OCI-LY7 (cell line): Measurements from ENCODE around the gene AARS2. TPM values are rescaled to one million over a fixed set of nuclear protein-coding genes. Genes with fewer than 3 reads are reported as not detected.
"Not testable (repeated sequence)": the region's sequence is repeated elsewhere in the genome, so short reads cannot be mapped to it uniquely, and the experiment has no call there.

Experiments
- BruUV-seq: library from RNA; stranded (reverse); fragments of 400-500 nt; replicated peaks from 2 replicates; lab custom pipeline; 2021; lab: Mats Ljungman, UMichigan
- CTCF ChIA-PET: fragments of 300-600 bp; sonication (Branson Sonifier 250); formaldehyde crosslinking; loops from one replicate; lab custom pipeline; 2022; ENCODE audit warnings: antibody characterized with exemption; ENCODE audit not compliant: unreplicated experiment; lab: Charles Lee
- POLR2A ChIA-PET: fragments of 300-600 bp; sonication (Branson Sonifier 250); formaldehyde crosslinking; loops from one replicate; lab custom pipeline; 2022; ENCODE audit warnings: antibody characterized with exemption; lab: Charles Lee
- DNase-seq: peaks from one replicate; pipeline ENCODE4 v3.0.0-alpha.2; 2015; ENCODE audit warnings: low spot score
- H2AFZ ChIP-seq: fragments of 200-600 bp; sonication (generic), shearing (Covaris generic); 2 replicates; pipeline ENCODE4 v1.6.1; 2014; ENCODE audit warnings: mild to moderate bottlenecking, antibody characterized with exemption, low read length, moderate library complexity
- H3K27ac ChIP-seq: fragments of 200-600 bp; sonication (generic); 2 replicates; pipeline ENCODE4 v1.5.1; 2014; ENCODE audit warnings: mixed run types, low read depth, mild to moderate bottlenecking, moderate library complexity, low read length, inconsistent platforms; ENCODE audit not compliant: poor library complexity, severe bottlenecking
- H3K36me3 ChIP-seq: fragments of 200-600 bp; sonication (generic); 2 replicates; pipeline ENCODE4 v1.6.1; 2014; ENCODE audit warnings: mild to moderate bottlenecking, antibody characterized with exemption, low read length, moderate library complexity, mixed read lengths; ENCODE audit not compliant: insufficient read depth
- H3K4me1 ChIP-seq: fragments of 200-600 bp; sonication (generic); 2 replicates; pipeline ENCODE4 v1.5.1; 2014; ENCODE audit warnings: mild to moderate bottlenecking, low read length; ENCODE audit not compliant: insufficient read depth, poor library complexity, severe bottlenecking
- H3K4me2 ChIP-seq: fragments of 200-600 bp; sonication (generic); 2 replicates; pipeline ENCODE4 v1.6.1; 2014; ENCODE audit warnings: mild to moderate bottlenecking, low read length
- H3K4me3 ChIP-seq: fragments of 200-600 bp; sonication (generic); 2 replicates; pipeline ENCODE4 v1.5.1; 2014; ENCODE audit warnings: mild to moderate bottlenecking, low read depth, low read length; ENCODE audit not compliant: poor library complexity, severe bottlenecking
- H3K79me2 ChIP-seq: fragments of 200-600 bp; sonication (generic); 2 replicates; pipeline ENCODE4 v1.6.1; 2016; ENCODE audit warnings: low read depth, mild to moderate bottlenecking, low read length, moderate library complexity, mixed read lengths; ENCODE audit not compliant: insufficient read depth
- H3K9me2 ChIP-seq: fragments of 200-600 bp; sonication (generic); 2 replicates; pipeline ENCODE4 v1.6.1; 2016; ENCODE audit warnings: mild to moderate bottlenecking, low read length, mixed read lengths; ENCODE audit not compliant: insufficient read depth
- H3K9me3 ChIP-seq: fragments of 200-600 bp; sonication (generic); 2 replicates; pipeline ENCODE4 v1.6.1; 2014; ENCODE audit warnings: mild to moderate bottlenecking, mixed run types, low read length, mixed read lengths
- H4K20me1 ChIP-seq: fragments of 200-600 bp; sonication (generic); 2 replicates; pipeline ENCODE4 v1.6.1; 2014; ENCODE audit warnings: mild to moderate bottlenecking, antibody characterized with exemption, low read length, moderate library complexity, mixed read lengths; ENCODE audit not compliant: insufficient read depth
- EZH2phosphoT487 ChIP-seq: fragments of 200-600 bp; sonication (generic); IDR thresholded peaks from 2 replicates; pipeline ENCODE4 v1.6.1; 2018; ENCODE audit warnings: low read depth, borderline replicate concordance, mild to moderate bottlenecking, mixed run types, antibody characterized with exemption, low read length, moderate library complexity, mixed read lengths
- intact Hi-C: fragments of 100-400 bp; cut with micrococcal nuclease; formaldehyde crosslinking; loops from one replicate; pipeline ENCODE4 v1.10.0; 2022; ENCODE audit not compliant: unreplicated experiment
- total RNA-seq, 2 experiments: library from RNA; depleted of rRNA in 1 of 2; stranded (reverse); fragments of >200 nt in 1 of 2; shearing (Covaris generic) in 1 of 2; gene quantifications; 2 replicates each; pipeline ENCODE4 v1.2.3, GENCODE V29; 2014 to 2022
- TF ChIP-seq, protein P1 (sequence below): fragments of 200-600 bp; sonication (generic); conservative IDR thresholded peaks from 2 replicates; pipeline ENCODE4 v1.5.1; 2014; ENCODE audit warnings: mild to moderate bottlenecking, antibody characterized with exemption, low read length, moderate library complexity, mixed read lengths

AARS2 gene
- total RNA-seq, 2 experiments from 2014 or later, result 20.7 to 22.0 TPM

DNA sequence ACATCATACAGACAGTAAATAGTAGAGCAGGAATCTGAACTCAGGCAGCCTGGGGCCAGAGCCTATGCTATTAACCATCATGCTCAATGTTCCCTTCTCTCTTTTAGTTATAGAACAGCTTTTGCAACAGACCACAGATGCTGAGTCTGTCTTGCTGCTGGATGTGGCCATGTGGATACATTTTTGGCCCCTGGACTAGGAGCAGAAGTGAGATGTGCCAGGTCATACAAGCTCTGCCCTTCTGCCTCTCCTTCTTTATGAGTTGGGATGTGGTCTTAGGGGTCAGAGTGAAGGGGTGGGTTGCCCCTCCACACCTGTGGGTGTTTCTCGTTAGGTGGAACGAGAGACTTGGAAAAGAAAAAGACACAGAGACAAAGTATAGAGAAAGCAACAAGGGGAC lies 14.6 kb upstream of the AARS2 start:
- Histone ChIP-seq H3K4me2 (no peak overlapping the region), H3K36me3 (no peaks in the 10 kb centered on the region), H3K4me3 (no peak overlapping the region), H3K9me3 (no peaks in the 10 kb centered on the region), H4K20me1 (no peaks in the 10 kb centered on the region), H3K27ac (no peak overlapping the region), H3K4me1 (no peaks in the 10 kb centered on the region), H3K79me2 (no peaks in the 10 kb centered on the region), H3K9me2 (no peaks in the 10 kb centered on the region), H2AFZ (no peak overlapping the region)
- DNase-seq, result no peak
- BruUV-seq, result no TSS peak
- ChIA-PET POLR2A (no interaction called here), CTCF (no interaction called here)
- TF ChIP-seq, protein P1, sequence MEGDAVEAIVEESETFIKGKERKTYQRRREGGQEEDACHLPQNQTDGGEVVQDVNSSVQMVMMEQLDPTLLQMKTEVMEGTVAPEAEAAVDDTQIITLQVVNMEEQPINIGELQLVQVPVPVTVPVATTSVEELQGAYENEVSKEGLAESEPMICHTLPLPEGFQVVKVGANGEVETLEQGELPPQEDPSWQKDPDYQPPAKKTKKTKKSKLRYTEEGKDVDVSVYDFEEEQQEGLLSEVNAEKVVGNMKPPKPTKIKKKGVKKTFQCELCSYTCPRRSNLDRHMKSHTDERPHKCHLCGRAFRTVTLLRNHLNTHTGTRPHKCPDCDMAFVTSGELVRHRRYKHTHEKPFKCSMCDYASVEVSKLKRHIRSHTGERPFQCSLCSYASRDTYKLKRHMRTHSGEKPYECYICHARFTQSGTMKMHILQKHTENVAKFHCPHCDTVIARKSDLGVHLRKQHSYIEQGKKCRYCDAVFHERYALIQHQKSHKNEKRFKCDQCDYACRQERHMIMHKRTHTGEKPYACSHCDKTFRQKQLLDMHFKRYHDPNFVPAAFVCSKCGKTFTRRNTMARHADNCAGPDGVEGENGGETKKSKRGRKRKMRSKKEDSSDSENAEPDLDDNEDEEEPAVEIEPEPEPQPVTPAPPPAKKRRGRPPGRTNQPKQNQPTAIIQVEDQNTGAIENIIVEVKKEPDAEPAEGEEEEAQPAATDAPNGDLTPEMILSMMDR, result no peak
- no peak for TF ChIP-seq EZH2phosphoT487
- intact Hi-C loops, result no loop called here

DNA sequence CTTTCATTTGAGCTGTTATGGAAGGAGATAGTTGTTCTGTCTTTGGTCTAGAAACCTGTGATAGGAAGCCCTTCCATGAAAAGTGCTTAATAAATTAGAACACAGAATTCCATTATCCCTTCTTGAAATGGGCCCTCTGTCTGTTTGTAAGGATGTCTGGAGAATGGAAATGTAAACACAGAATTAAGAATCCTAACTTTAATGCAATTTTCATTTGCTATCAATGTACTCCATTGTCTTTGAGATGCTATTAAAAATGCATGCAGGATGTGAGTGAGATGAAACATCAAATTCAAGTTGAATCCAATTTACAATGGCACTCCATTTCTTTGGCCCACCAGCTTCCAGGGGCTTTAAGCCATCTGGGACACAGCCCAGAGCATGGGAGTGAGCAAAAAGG lies 13.9 kb upstream of the AARS2 start:
- H3K36me3 ChIP-seq, result no peaks in the 10 kb centered on the region
- TF ChIP-seq EZH2phosphoT487, result no peak
- TF ChIP-seq, protein P1, result no peak
- CTCF ChIA-PET, result no interaction called here
- H3K27ac ChIP-seq, result no peak overlapping the region
- H3K4me1 ChIP-seq, result no peaks in the 10 kb centered on the region
- no TSS peak for BruUV-seq
- no peaks in the 10 kb centered on the region for H3K9me2 ChIP-seq
- POLR2A ChIA-PET, result interaction anchor here (1.1 kb wide), 1 partner anchor 172 kb away, joined by 3 read pairs; no protein-coding TSS in a partner anchor
- H3K79me2 ChIP-seq, result no peaks in the 10 kb centered on the region
- no peak overlapping the region for H3K4me2 ChIP-seq
- H4K20me1 ChIP-seq, result no peaks in the 10 kb centered on the region
- H3K4me3 ChIP-seq, result no peak overlapping the region
- no peak overlapping the region for H2AFZ ChIP-seq
- no peak for DNase-seq
- no peaks in the 10 kb centered on the region for H3K9me3 ChIP-seq
- intact Hi-C loops, result no loop called here

DNA sequence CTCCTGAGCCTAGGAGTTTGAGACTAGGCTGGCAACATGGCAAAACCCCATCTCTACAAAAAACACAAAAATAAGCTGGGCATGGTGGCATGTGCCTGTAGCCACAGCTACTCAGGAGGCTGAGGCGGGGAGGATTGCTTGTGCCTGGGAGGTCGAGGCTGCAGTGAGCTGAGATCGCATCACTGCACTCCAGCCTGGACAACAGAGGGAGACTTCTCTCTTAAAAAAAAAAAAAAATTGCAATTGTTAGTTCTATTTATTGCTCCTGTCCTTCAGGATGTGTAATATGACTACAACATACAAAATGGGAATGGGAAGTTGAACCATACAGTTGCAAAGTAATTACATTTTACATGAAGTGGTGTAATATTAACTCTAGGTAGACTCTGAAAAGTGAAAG lies 8.1 kb upstream of the AARS2 start:
- no peaks in the 10 kb centered on the region for H3K9me2 ChIP-seq
- TF ChIP-seq, protein P1, result no peak
- no peak for TF ChIP-seq EZH2phosphoT487
- H4K20me1 ChIP-seq, result no peaks in the 10 kb centered on the region
- no peak overlapping the region for H2AFZ ChIP-seq
- no peak overlapping the region for H3K4me3 ChIP-seq
- H3K36me3 ChIP-seq, result no peaks in the 10 kb centered on the region
- no peaks in the 10 kb centered on the region for H3K4me1 ChIP-seq
- DNase-seq, result no peak
- no peak overlapping the region for H3K4me2 ChIP-seq
- H3K27ac ChIP-seq, result no peak overlapping the region
- ChIA-PET POLR2A (interaction anchor here (0.6 kb wide), 1 partner anchor 57 kb away, joined by 3 read pairs; no protein-coding TSS in a partner anchor), CTCF (no interaction called here)
- intact Hi-C loops, result no loop called here
- H3K9me3 ChIP-seq, result no peaks in the 10 kb centered on the region
- H3K79me2 ChIP-seq, result no peaks in the 10 kb centered on the region
- no TSS peak for BruUV-seq

DNA sequence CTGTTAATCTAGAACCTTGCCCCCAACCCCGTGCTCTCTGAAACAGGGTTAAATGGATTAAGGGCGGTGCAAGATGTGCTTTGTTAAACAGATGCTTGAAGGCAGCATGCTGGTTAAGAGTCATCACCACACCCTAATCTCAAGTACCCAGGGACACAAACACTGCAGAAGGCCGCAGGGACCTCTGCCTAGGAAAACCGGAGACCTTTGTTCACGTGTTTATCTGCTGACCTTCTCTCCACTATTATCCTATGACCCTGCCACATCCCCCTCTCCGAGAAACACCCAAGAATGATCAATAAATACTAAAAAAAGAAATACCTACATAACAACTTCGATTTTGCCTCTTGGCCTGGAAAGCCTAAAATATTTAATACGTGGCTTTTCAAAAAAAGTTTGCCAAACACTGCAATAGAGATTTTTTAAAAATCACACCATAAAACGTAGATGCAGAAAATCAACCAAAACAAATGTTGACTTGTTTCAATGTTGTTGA lies 4.0 kb upstream of the AARS2 start:
- H3K4me3 ChIP-seq, H3K4me2 ChIP-seq, H3K4me1 ChIP-seq, H2AFZ ChIP-seq, H3K27ac ChIP-seq, POLR2A ChIA-PET, DNase-seq, H4K20me1 ChIP-seq, intact Hi-C loops, CTCF ChIA-PET, H3K9me2 ChIP-seq, H3K9me3 ChIP-seq, BruUV-seq, H3K79me2 ChIP-seq, H3K36me3 ChIP-seq: not testable (repeated sequence)
